ENCODE data around the gene USE1.

Gene USE1

GRCh38 chr19:17254636-17255035, 39.5 kb downstream of the USE1 start:
- no peak overlapping the region for H3K4me3 Mint-ChIP-seq
- no peaks in the 10 kb centered on the region for H3K27me3 Mint-ChIP-seq (ENCODE audit: low read depth)

GRCh38 chr19:17255150-17255621, 40.0 kb downstream of the USE1 start:
- Mint-ChIP-seq H3K27ac (no peak overlapping the region), H3K36me3 (ENCODE audit: low read depth) (no peaks in the 10 kb centered on the region), H3K27me3 (ENCODE audit: low read depth) (no peaks in the 10 kb centered on the region), H3K4me1 (ENCODE audit: low read depth) (no peaks in the 10 kb centered on the region), H3K9me3 (no peaks in the 10 kb centered on the region), H3K4me3 (no peak overlapping the region)

More at GRCh38 chr19:17254636-17255035, 39.5 kb downstream of the USE1 start:
- Mint-ChIP-seq H3K4me1 (ENCODE audit: low read depth) (no peaks in the 10 kb centered on the region), H3K36me3 (ENCODE audit: low read depth) (no peaks in the 10 kb centered on the region), H3K9me3 (no peaks in the 10 kb centered on the region), H3K27ac (no peak overlapping the region)

- Mint-ChIP-seq H3K36me3 (ENCODE audit: low read depth) (no peaks in the 10 kb centered on the region), H3K9me3 (no peaks in the 10 kb centered on the region), H3K4me3 (no peak overlapping the region), H3K27me3 (ENCODE audit: low read depth) (peaks cover 4% of the 10 kb centered on the region), H3K4me1 (ENCODE audit: low read depth) (peaks cover 3% of the 10 kb centered on the region), H3K27ac (no peak overlapping the region)
Measured at GRCh38 chr19:17256130-17256529, 41.0 kb downstream of the USE1 start.

GRCh38 chr19:17259118-17259780, 44.1 kb downstream of the USE1 start:
- Mint-ChIP-seq H3K4me3 (no peak overlapping the region), H3K9me3 (no peaks in the 10 kb centered on the region), H3K4me1 (ENCODE audit: low read depth) (peaks cover 3% of the 10 kb centered on the region), H3K36me3 (ENCODE audit: low read depth) (no peaks in the 10 kb centered on the region), H3K27me3 (ENCODE audit: low read depth) (peaks cover 4% of the 10 kb centered on the region), H3K27ac (no peak overlapping the region)

GRCh38 chr19:17259934-17260333, 44.8 kb downstream of the USE1 start:
- H3K4me3 Mint-ChIP-seq: no peak overlapping the region
- peaks cover 8% of the 10 kb centered on the region for H3K4me1 Mint-ChIP-seq (ENCODE audit: low read depth)

GRCh38 chr19:17260842-17261325, 45.7 kb downstream of the USE1 start:
- no peaks in the 10 kb centered on the region for H3K9me3 Mint-ChIP-seq
- no peak overlapping the region for H3K27ac Mint-ChIP-seq
- peaks cover 4% of the 10 kb centered on the region for H3K27me3 Mint-ChIP-seq (ENCODE audit: low read depth)

More at GRCh38 chr19:17259934-17260333, 44.8 kb downstream of the USE1 start:
- Mint-ChIP-seq H3K27me3 (ENCODE audit: low read depth) (peaks cover 4% of the 10 kb centered on the region), H3K9me3 (no peaks in the 10 kb centered on the region), H3K27ac (no peak overlapping the region), H3K36me3 (ENCODE audit: low read depth) (no peaks in the 10 kb centered on the region)

GRCh38 chr19:17262557-17262956, 47.4 kb downstream of the USE1 start:
- no peak overlapping the region for H3K4me3 Mint-ChIP-seq
- H3K9me3 Mint-ChIP-seq: no peaks in the 10 kb centered on the region
- peaks cover 4% of the 10 kb centered on the region for H3K27me3 Mint-ChIP-seq (ENCODE audit: low read depth)
- H3K27ac Mint-ChIP-seq: no peak overlapping the region
- H3K4me1 Mint-ChIP-seq (ENCODE audit: low read depth): peaks cover 14% of the 10 kb centered on the region
- no peaks in the 10 kb centered on the region for H3K36me3 Mint-ChIP-seq (ENCODE audit: low read depth)

More at GRCh38 chr19:17260842-17261325, 45.7 kb downstream of the USE1 start:
- no peak overlapping the region for H3K4me3 Mint-ChIP-seq
- H3K4me1 Mint-ChIP-seq (ENCODE audit: low read depth): peaks cover 8% of the 10 kb centered on the region
- H3K36me3 Mint-ChIP-seq (ENCODE audit: low read depth): no peaks in the 10 kb centered on the region

GRCh38 chr19:17263712-17264640, 48.8 kb downstream of the USE1 start:
- Mint-ChIP-seq H3K4me3 (no peak overlapping the region), H3K36me3 (ENCODE audit: low read depth) (no peaks in the 10 kb centered on the region), H3K4me1 (ENCODE audit: low read depth) (peaks cover 16% of the 10 kb centered on the region), H3K27me3 (ENCODE audit: low read depth) (peaks cover 4% of the 10 kb centered on the region), H3K9me3 (no peaks in the 10 kb centered on the region), H3K27ac (peak overlapping the region; percentile 61)

- Mint-ChIP-seq H3K4me1 (ENCODE audit: low read depth) (peaks cover 16% of the 10 kb centered on the region), H3K9me3 (no peaks in the 10 kb centered on the region), H3K4me3 (no peak within 1 kb of the TSS), H3K27ac (peak within 1 kb of the TSS; percentile 61), H3K36me3 (ENCODE audit: low read depth) (no peaks in the 10 kb centered on the region), H3K27me3 (ENCODE audit: low read depth) (peaks cover 4% of the 10 kb centered on the region)
Measured at GRCh38 chr19:17264641-17264979, 49.5 kb downstream of the USE1 start, which contains the start of gene USHBP1. TSS of gene USHBP1 (minus strand) at chr19:17264745. CDS start at chr19:17264299, 446 bp downstream.

GRCh38 chr19:17266026-17266425, 50.9 kb downstream of the USE1 start:
- H3K27ac Mint-ChIP-seq: no peak overlapping the region
- H3K9me3 Mint-ChIP-seq: no peaks in the 10 kb centered on the region
- no peak overlapping the region for H3K4me3 Mint-ChIP-seq
- H3K36me3 Mint-ChIP-seq (ENCODE audit: low read depth): peaks cover 7% of the 10 kb centered on the region
- peaks cover 13% of the 10 kb centered on the region for H3K4me1 Mint-ChIP-seq (ENCODE audit: low read depth)
- H3K27me3 Mint-ChIP-seq (ENCODE audit: low read depth): no peaks in the 10 kb centered on the region

GRCh38 chr19:17266589-17266974, 51.4 kb downstream of the USE1 start:
- H3K27me3 Mint-ChIP-seq (ENCODE audit: low read depth): no peaks in the 10 kb centered on the region
- H3K4me1 Mint-ChIP-seq (ENCODE audit: low read depth): peaks cover 13% of the 10 kb centered on the region
- H3K27ac Mint-ChIP-seq: peak overlapping the region; percentile 78
- H3K9me3 Mint-ChIP-seq: no peaks in the 10 kb centered on the region
- H3K4me3 Mint-ChIP-seq: peak overlapping the region; percentile 76
- peaks cover 7% of the 10 kb centered on the region for H3K36me3 Mint-ChIP-seq (ENCODE audit: low read depth)

GRCh38 chr19:17266975-17267788, 52.0 kb downstream of the USE1 start, which contains the start of gene BABAM1:
TSS of gene BABAM1 (plus strand) at chr19:17267443. CDS start at chr19:17268807, 1,364 bp downstream.
- Mint-ChIP-seq H3K4me1 (ENCODE audit: low read depth) (peaks cover 13% of the 10 kb centered on the region), H3K4me3 (peak within 1 kb of the TSS; percentile 76), H3K36me3 (ENCODE audit: low read depth) (peaks cover 7% of the 10 kb centered on the region), H3K9me3 (no peaks in the 10 kb centered on the region), H3K27ac (peak within 1 kb of the TSS; percentile 78), H3K27me3 (ENCODE audit: low read depth) (no peaks in the 10 kb centered on the region)

- no peaks in the 10 kb centered on the region for H3K9me3 Mint-ChIP-seq
- peaks cover 13% of the 10 kb centered on the region for H3K4me1 Mint-ChIP-seq (ENCODE audit: low read depth)
- no peaks in the 10 kb centered on the region for H3K27me3 Mint-ChIP-seq (ENCODE audit: low read depth)
- no peak overlapping the region for H3K27ac Mint-ChIP-seq
- H3K36me3 Mint-ChIP-seq (ENCODE audit: low read depth): peaks cover 7% of the 10 kb centered on the region
- no peak overlapping the region for H3K4me3 Mint-ChIP-seq
Measured at GRCh38 chr19:17268754-17269153, 53.6 kb downstream of the USE1 start.
